GM18909 (cell line): Measurements from ENCODE around the gene JMJD4.

Experiments used
- ATAC-seq: cut with Tn5 transposase; IDR thresholded peaks from one replicate; pipeline ENCODE4 v1.9.1; 2021; ENCODE audit warnings: mild to moderate bottlenecking; ENCODE audit not compliant: unreplicated experiment, poor library complexity

Gene JMJD4

GRCh38 chr1:227753999-227754711, 19.1 kb upstream of the JMJD4 start:
- no peak for ATAC-seq

GRCh38 chr1:227749916-227750710, 15.0 kb upstream of the JMJD4 start:
- no peak for ATAC-seq

- no peak for ATAC-seq
Observed at GRCh38 chr1:227749225-227749624, 14.1 kb upstream of the JMJD4 start.

- no peak for ATAC-seq
Observed at GRCh38 chr1:227748496-227749182, 13.5 kb upstream of the JMJD4 start.

- ATAC-seq, result no peak
Observed at GRCh38 chr1:227747948-227748495, 12.9 kb upstream of the JMJD4 start.

- no peak for ATAC-seq
Observed at GRCh38 chr1:227747382-227747781, 12.3 kb upstream of the JMJD4 start.

GRCh38 chr1:227746676-227747075, 11.6 kb upstream of the JMJD4 start:
- no peak for ATAC-seq

GRCh38 chr1:227745568-227746265, 10.6 kb upstream of the JMJD4 start:
- no peak for ATAC-seq

GRCh38 chr1:227744668-227745067, 9.6 kb upstream of the JMJD4 start:
- ATAC-seq, result no peak

- no peak for ATAC-seq
Observed at GRCh38 chr1:227742738-227743715, 7.9 kb upstream of the JMJD4 start.

GRCh38 chr1:227741166-227741870, 6.2 kb upstream of the JMJD4 start:
- ATAC-seq, result no peak

- ATAC-seq, result no peak
Observed at GRCh38 chr1:227740401-227740960, 5.4 kb upstream of the JMJD4 start.

- ATAC-seq, result no peak
Observed at GRCh38 chr1:227739636-227740035, 4.5 kb upstream of the JMJD4 start.

- ATAC-seq, result no peak
Observed at GRCh38 chr1:227738820-227739219, 3.7 kb upstream of the JMJD4 start.

GRCh38 chr1:227736814-227737432, 1.8 kb upstream of the JMJD4 start:
- no peak for ATAC-seq

GRCh38 chr1:227735539-227736285, 610 bp upstream of the JMJD4 start:
- no peak for ATAC-seq

- ATAC-seq, result no peak
Observed at GRCh38 chr1:227734546-227734855, 601 bp downstream of the JMJD4 start.
